Fibroblast of mammary gland (primary cell): Measurements from ENCODE around the gene PRKAR1B.

ENCODE experiments used
- DNase-seq: peaks from one replicate; pipeline ENCODE4 v3.0.0-alpha.2; 2010; ENCODE audit warnings: low read depth
- H3K4me3 ChIP-seq: 2 replicates; pipeline ENCODE4 v1.5.1; 2011; ENCODE audit warnings: low read depth, mild to moderate bottlenecking, low read length, moderate library complexity; ENCODE audit not compliant: control insufficient read depth
- TF ChIP-seq, protein P1 (sequence below): conservative IDR thresholded peaks from 2 replicates; pipeline ENCODE4 v1.5.1; 2011; ENCODE audit warnings: low read depth, low read length, inconsistent platforms; ENCODE audit not compliant: control insufficient read depth, insufficient read depth

The PRKAR1B gene

DNA sequence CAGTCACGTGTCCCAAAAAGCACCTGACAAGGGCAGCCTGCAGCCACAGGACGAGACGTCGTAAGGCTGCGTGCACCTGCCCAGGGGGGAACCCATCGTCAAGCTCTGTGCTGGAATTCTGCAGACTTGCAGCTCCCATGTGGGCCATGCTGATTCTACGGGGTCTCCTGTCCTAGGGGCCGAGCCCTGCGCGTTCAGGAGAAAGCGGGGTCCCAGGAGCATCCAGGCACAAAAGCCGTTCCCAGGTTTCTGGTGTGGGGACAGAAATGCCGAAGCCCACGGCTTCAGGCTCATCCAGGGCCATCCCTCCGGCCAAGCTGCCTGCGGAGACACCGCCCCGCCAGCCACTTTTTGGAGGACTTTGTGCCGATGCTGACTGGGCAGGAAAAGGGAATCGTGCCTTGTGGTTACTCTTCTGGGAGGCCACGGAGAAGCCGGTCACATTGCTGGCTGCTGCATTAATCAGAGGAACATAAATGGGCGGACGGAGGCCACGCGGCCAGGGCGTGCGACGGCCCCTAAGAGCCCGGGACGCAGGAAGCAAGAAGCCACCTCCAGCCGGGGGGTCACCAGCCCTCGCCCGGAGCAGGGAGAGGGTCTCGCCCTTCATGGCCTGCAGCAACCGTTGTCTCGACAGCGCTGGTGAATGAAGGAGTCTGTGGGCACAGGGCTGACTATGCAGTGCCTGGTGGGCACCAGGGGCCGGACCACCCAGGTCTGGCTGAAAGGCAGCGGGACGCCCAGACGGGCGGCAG, 144.8 kb downstream of the PRKAR1B start:
- TF ChIP-seq, protein P1, sequence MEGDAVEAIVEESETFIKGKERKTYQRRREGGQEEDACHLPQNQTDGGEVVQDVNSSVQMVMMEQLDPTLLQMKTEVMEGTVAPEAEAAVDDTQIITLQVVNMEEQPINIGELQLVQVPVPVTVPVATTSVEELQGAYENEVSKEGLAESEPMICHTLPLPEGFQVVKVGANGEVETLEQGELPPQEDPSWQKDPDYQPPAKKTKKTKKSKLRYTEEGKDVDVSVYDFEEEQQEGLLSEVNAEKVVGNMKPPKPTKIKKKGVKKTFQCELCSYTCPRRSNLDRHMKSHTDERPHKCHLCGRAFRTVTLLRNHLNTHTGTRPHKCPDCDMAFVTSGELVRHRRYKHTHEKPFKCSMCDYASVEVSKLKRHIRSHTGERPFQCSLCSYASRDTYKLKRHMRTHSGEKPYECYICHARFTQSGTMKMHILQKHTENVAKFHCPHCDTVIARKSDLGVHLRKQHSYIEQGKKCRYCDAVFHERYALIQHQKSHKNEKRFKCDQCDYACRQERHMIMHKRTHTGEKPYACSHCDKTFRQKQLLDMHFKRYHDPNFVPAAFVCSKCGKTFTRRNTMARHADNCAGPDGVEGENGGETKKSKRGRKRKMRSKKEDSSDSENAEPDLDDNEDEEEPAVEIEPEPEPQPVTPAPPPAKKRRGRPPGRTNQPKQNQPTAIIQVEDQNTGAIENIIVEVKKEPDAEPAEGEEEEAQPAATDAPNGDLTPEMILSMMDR: no peak
- no peak overlapping the region for H3K4me3 ChIP-seq
- DNase-seq: no peak

DNA sequence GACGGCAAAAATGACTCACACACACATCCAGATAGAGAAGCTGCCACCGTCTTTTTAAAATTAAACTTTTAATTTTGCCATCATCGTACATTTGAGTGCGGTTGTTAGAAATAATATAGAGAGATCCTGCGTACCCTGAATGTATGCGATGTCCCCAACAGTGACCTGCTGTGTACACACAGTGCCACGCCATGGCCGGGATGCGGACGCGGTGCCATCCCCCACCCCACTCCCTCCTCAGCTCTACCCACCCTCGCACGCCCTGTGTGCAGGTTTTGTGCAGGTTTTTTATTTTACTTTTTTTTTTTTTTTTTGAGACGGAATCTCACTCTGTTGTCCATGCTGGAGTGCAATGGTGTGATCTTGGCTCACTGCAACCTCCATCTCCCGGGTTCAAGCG, 148.7 kb downstream of the PRKAR1B start:
- TF ChIP-seq, protein P1: no peak
- DNase-seq: no peak

DNA sequence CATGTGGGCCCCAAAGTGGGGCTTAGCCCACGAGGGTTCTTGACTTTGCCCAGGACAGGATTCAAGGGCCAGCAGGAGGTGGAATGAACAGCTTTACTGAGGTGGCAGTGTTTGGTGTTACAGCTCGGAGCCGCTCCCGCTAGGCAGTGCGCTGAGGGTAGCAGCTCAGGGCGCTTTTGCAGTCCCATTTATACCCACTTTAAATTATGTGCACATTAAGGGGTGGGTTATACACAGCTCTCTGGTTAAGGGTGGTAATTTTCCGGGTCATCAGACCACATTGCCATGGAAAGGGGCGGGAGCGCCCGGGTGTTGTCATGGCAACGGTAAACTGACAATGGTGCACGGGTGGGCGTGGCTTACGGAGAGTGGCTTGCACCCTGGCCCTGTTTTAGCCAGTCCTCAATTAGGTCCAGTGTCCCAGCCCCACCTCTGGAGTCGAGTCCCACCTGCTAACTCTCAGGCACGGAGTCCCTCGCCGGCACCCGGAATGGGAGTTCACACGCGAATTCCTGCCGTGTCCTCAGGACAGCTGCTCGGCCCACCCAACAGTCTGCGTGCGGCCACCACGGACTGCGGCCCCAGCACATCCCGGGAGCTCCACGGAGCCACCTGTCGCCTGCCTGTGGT, 149.2 kb downstream of the PRKAR1B start:
- DNase-seq: no peak
- TF ChIP-seq, protein P1: no peak
- no peak overlapping the region for H3K4me3 ChIP-seq

More for the DNA sequence above, 148.7 kb downstream of the PRKAR1B start:
- no peak overlapping the region for H3K4me3 ChIP-seq

DNA sequence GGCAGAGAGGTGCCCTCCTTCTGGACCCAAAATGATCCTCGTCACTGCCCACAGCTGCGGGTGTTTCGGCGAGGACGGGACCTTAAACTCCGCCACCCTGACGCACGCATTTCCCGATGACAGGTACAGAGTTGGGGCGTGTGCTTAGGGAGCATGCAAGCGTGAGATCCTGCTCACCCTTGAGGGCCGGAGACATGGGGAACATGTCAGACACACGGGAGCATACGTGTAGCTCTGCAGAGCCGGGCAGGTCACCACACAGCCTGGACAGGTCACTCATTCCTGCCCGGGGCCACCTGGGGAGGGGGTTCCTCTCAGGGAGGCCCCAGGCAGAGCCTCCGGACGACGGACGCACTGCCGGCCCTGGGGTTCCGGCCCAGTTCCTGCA, 149.8 kb downstream of the PRKAR1B start:
- TF ChIP-seq, protein P1: no peak
- no peak for DNase-seq
- no peak overlapping the region for H3K4me3 ChIP-seq

DNA sequence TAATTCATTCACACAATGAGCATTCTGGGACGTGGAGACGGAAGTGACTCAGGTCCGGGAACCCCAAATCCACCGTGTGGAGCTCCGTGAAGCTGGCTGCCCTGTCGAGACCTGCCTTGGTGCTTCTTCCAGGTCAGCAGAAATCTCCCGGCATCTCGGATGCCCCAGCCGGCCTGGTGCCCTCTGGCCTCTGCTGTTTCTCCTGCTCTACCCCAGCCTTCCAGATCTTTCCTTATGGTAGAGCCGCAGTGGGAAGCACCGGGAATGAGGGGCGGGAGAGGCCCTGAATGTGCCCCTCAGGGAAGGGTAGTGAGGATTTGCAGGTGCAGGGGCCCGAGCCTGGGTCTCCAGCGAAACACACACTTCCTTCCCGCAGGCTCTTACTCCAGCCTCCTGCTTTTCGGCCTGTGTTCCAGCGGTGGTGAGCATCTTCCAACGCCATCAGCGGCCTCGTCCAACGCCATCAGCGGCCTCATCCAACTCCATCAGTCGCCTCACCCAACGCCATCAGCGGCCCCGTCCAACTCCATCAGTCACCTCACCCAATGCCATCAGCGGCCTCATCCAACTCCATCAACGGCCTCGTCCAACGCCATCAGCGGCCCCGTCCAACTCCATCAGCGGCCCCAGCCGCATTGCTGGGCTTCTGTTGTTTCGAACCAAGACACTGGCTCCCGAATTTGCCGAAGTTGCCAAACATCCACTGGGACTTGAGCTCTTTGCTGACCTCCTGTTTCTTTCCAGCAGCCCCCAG, 150.4 kb downstream of the PRKAR1B start:
- TF ChIP-seq, protein P1: no peak
- DNase-seq: no peak
- H3K4me3 ChIP-seq: no peak overlapping the region

DNA sequence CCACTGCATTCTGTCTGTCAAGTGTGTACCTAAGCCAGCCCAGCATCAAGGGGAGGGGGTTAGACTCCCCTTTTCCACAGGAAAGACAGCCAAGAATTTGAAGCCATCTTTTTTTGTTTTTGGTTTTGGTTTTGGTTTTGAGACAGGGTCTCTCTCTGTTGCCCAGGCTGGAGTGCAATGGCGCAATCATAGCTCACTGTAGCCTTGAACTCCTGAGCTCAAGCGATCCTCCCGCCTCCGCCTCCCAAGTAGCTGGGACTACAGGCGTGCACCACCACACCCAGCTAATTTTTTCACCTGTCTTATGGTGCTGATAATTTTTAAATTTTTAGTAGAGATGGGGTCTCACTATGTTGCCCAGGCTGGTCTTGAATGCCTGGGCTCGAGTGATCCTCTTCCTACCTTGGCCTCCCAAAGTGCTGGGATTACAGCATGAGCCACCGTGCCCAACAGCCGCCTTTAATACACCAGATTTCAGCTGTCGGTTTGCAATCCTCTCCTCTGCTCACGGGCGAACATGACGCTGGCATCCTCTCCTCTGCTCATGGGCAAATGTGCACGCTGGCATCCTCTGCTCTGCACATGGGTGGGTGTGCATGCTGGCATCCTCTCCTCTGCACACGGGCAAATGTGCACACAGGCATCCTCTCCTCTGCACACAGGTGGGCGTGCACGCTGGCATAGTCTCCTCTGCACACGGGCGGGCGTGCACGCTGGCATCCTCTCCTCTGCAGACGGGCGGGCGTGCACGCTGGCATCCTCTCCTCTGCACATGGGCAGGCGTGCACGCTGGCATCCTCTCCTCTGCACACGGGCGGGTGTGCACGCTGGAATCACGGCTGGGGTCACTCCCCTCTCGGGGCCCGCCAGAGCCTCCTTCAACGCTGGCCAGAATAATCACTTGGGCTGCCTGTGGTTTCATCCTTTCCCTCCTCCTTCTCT, 151.4 kb downstream of the PRKAR1B start:
- TF ChIP-seq, protein P1: no peak
- H3K4me3 ChIP-seq: no peak overlapping the region
- DNase-seq: no peak
